GM19395 (cell line): ENCODE measurements around the gene MAN2A1.

Source experiments
- ATAC-seq: cut with Tn5 transposase; IDR thresholded peaks from one replicate; pipeline ENCODE4 v1.9.1; 2021; ENCODE audit warnings: mild to moderate bottlenecking, moderate library complexity; ENCODE audit not compliant: unreplicated experiment

The MAN2A1 gene

DNA sequence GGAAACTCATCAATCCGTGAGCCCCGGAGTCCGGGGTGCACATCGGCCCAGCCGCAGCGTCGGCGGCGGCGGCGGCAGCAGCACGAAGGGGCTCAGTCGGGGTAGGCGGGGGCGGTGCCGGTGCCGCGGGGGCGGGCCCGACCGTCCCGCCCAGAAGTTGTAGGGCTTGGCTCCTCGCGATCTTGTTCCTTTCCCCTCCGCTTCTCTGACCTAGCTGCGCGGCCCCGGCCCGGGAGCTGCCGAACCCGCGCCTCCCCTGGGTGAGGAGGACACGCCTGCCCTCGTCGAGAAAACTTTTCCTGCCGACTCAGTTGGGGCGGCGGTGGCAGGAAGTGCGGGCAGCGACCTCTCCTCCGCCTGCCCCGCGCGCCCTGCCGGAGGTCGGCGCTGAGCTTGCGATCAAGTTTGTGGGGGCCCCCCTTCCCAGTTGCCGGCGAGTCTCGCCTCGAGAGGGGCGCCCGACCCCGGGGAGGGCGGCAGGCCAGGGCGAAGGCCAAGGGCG, at the start of gene MAN2A1:
MAN2A1 (plus strand) TSS at position 188 of the 502 bp plus-strand sequence. CDS start 491 bp downstream, outside the sequence.
- peak; percentile 58 for ATAC-seq

DNA sequence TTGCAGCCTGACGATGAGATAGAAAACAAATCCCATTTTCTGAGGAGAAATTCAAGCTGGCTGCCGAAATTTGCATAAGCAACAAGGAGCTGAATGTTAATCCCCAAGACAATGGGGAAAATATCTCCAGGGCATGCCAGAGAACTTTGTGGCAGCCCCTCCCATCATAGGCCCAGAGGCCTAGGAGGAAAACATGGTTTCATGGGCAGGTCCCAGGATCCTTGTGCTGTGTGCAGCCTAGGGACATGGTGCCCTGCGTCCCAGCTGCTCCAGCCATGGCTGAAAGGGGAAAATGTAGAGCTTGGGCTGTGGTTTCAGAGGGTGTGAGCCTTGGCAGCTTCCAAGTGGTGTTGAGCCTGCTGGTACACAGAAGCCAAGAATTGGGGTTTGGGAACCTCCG, 48.8 kb upstream of the MAN2A1 start:
- no peak for ATAC-seq

DNA sequence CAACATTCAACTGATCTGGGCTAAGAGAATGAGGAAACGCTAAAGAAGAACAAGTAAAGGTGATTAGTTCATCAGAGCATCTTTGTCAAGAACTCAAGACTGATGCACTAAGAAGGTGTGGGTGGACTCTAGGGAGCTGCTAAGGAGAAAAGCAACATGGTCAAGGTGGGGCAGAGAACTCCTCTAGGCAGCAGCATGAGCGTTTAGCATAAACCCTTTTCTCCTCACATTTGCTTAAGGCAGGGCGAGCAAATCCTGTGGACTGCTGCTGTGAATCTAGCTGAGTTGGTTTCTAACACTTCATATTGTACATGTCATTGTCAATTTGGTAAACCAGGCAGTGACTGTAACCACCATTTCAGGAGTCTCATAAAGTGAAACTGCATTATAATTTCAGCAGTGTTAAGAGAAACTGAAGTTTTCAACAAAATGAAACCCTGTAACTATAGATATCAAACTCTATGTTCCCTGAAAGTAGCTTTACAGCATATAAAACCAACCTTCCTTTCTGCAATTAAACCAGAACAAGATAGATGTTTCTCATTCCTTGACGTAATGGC, 45.9 kb upstream of the MAN2A1 start:
- no peak for ATAC-seq

GRCh38 chr5:109644829-109645228, 44.9 kb upstream of the MAN2A1 start:
- no peak for ATAC-seq

- no peak for ATAC-seq
Observed at GRCh38 chr5:109645707-109646192, 44.0 kb upstream of the MAN2A1 start.

- ATAC-seq: no peak
Observed at GRCh38 chr5:109649318-109649717, 40.4 kb upstream of the MAN2A1 start.

DNA sequence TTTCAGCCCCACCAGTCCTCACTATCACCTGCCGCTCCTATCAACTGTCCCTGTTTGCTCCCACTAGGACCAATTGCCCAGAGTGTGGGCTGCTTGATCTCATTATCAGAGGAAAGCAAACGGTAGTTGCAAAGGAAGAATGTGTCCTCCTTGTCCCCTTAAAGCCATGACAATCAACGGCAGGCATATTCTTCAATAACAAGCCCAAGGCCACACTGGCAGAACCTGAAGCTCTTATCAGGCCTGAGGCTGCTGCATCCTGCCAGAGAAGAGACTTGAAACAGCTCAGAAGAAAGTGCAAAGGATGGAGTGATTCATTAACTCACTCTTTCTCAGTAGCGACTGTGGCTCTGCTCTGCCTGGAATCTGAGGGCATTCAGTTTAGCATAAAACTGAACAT, 39.2 kb upstream of the MAN2A1 start:
- ATAC-seq: no peak

- ATAC-seq: no peak
Observed at GRCh38 chr5:109652096-109652495, 37.6 kb upstream of the MAN2A1 start.

- ATAC-seq: no peak
Observed at GRCh38 chr5:109653042-109653441, 36.7 kb upstream of the MAN2A1 start.

DNA sequence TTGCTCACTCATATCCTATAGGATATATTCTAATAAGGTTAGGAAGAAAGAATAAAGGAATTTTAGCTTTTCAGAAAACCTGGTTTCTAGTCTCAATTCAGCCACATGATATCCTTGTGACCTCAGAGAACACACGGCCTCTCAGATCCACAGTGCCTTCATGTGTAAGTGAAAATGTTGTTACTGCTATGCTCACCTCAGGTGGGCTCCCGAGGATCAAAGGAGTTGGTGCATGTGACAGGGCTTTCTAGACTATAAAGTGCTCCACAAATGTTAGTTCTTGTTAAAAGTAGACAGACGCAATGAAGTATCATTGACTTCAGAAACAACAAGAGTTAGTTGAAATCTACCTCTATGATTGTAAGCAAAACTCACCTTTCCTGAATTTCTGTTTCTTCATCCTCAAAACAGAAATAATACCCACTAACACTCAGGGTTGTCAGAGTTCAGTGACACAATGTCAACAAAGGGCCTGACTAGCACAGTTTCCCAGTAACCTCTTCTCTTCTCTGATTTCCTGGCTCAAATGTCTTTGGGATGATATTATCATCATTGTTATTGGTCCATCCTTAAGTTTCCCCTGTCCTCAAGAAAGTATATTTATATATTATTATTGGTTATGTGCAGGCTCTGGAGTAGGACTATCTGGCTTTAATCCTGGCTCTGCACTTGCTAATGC, 36.0 kb upstream of the MAN2A1 start:
- no peak for ATAC-seq

- no peak for ATAC-seq
Observed at GRCh38 chr5:109654455-109654854, 35.3 kb upstream of the MAN2A1 start.

GRCh38 chr5:109655841-109656240, 33.9 kb upstream of the MAN2A1 start:
- no peak for ATAC-seq

GRCh38 chr5:109656829-109657228, 32.9 kb upstream of the MAN2A1 start:
- no peak for ATAC-seq

- ATAC-seq: no peak
Observed at GRCh38 chr5:109659901-109660300, 29.8 kb upstream of the MAN2A1 start.

DNA sequence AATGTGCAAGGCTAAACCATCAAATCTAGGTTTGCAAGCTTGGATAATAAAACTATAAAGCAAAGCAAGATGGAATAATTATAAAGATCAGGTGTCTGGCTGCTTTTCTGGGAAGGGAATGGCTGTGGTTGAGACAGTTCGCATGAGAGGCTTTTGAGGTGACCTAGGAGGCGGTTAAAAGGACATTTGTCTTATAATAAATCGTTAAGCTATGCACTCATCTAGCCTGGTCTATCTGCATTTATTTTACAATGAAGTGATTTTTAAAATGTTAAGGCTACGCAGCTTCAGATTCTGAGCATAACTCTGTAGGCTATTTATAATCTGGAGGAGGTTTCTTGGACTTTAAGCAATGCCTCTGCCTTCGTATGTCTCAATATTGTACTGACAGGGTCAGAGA, 29.4 kb upstream of the MAN2A1 start:
- ATAC-seq: no peak

DNA sequence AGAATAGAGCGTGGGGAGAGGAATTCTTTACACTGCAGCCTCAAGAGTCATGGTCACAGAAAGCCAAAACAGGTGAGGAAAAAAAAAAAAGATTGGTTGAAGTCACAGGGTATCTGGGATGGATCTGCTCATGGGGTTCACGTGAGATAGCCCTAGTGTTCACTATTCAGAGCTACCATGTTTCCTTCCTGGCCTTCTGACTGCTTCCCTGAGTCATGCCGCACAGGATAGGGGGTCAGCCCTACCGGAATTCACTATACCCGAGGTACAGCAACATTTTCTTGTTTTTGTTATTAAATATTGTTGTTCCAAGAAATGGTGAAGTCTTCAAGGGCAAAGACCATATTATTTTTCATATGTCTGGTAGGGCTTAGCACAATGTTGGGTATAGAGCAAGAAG, 21.5 kb upstream of the MAN2A1 start:
- ATAC-seq: no peak

- peak; percentile 81 for ATAC-seq
Observed at GRCh38 chr5:109668668-109669422, 20.9 kb upstream of the MAN2A1 start.

DNA sequence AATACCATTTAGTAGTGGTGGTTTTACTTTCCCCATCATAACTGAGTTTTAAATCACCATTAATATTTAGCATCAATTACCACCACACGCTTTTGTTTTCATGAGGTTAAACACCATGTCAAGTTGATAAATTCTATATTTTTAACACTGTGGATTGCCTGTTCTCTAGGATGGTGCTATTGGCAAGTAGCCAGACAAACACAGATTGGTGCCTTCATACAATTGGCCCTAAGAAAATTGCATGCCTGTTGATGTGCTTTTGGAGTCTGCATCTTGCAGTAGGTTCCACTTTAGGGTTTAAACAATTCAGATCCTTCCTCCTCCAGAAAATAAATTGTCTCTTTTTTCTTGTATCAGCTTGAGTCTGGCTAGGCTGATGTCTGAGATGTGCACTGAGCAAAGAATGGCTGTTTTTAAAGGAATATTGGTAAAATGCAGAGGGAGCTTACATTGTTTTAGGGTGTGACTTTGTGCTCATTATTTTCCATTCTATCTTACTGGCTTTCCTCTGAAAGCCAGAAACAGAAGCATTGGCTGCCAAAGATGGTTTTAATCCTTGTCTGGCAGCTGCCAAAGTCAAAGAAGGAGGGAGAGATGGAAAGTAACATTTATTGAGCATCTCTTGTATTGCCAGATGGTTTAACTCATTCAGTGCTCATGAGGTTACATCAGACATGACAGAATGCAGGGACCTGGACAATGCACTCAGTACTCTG, 19.6 kb upstream of the MAN2A1 start:
- no peak for ATAC-seq

DNA sequence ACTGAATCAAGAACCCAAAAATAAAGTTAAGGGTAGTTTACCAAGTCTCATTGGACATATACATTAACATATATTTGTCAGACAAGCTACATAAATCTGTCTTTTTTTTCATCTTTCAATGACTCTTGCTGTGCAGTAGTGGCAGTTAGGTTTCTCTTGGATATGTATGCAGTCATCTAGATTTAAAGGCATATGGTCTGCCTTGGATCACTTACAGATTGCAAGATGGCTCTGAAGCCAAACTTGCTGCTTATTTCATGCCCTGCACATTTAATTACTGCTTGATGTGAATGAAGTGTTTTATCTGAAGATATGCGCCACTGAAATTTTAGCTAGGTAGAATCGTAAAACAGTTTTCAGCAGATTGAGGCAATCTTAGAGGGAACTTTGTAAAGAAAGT, 18.6 kb upstream of the MAN2A1 start:
- ATAC-seq: no peak

- no peak for ATAC-seq
Observed at GRCh38 chr5:109674596-109674995, 15.1 kb upstream of the MAN2A1 start.

DNA sequence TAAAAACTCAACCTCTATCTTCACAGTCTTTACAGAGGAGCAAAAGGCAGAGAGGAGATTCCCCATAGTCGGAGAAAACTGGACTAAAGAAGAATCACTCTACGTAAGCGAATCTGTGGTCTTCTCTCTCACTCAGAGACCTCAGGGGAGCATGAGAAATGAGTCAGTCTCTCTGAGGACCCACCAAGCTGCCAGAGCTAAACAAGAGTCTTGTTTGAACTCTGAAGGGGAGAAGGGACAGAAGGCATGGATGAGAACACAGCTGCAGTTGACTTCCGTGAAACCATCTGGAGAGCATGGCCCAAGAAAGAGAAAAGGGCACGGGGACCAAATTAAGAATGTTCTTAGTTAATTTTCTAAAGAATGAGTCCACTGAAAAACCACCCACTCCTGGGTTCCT, 12.8 kb upstream of the MAN2A1 start:
- no peak for ATAC-seq
